NCI-H2029 (cell line): ENCODE measurements around the gene ID2.

Source experiments
- DNase-seq: peaks from one replicate; lab custom pipeline; 2025; lab: John Stamatoyannopoulos, UW

The ID2 gene

DNA sequence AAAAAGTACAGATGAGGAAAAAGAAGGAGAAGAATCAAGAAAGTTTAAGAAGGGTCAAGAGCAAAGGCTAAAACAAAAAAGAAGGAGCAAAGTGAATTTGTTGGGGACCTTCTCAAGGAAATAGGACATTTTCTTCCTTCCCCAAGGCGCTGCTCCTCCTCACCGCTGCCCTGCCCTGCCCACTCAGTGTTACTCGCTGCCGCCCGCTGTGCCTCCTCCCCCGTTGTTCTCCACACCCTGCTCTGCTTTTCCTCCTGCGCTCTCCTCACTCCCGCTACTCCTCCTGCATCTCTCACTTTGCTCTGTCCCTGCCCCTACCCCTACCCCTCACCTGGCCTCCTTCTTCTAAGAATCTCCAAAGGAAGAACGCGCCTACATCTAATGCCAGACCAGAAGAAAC lies 50.7 kb downstream of the ID2 start:
- no peak for DNase-seq
